ENCODE results near the gene UBE2G1. TPM values are rescaled to one million over a fixed set of nuclear protein-coding genes. Genes with fewer than 3 reads are reported as not detected.

The UBE2G1 gene
- total RNA-seq, 1 donor from 2014 or later = 92.8 TPM

GRCh38 chr17:4340914-4341615 lies 25.4 kb downstream of the UBE2G1 start:
- no peak for DNase-seq
- TF ChIP-seq CTCF (IDR thresholded peaks at IDR 0.05; ENCODE audit: borderline replicate concordance) = no peak
- no peaks in the 10 kb centered on the region for H3K36me3 ChIP-seq
- no peaks in the 10 kb centered on the region for H3K27me3 ChIP-seq (ENCODE audit: low read depth)
- intact Hi-C loops (cut with micrococcal nuclease) = no loop called here
- H3K4me3 ChIP-seq = no peak overlapping the region
- no peaks in the 10 kb centered on the region for H3K9me3 ChIP-seq (replicated peaks)
- H3K27ac ChIP-seq (replicated peaks) = peak overlapping the region; percentile 7
- peaks cover 76% of the 10 kb centered on the region for H3K4me1 ChIP-seq

GRCh38 chr17:4334776-4335584 lies 31.5 kb downstream of the UBE2G1 start:
- Histone ChIP-seq H3K9me3 (replicated peaks) (no peaks in the 10 kb centered on the region), H3K4me3 (no peak overlapping the region), H3K4me1 (peaks cover 65% of the 10 kb centered on the region), H3K27ac (replicated peaks) (no peak overlapping the region), H3K27me3 (ENCODE audit: low read depth) (no peaks in the 10 kb centered on the region), H3K36me3 (no peaks in the 10 kb centered on the region)
- TF ChIP-seq CTCF (IDR thresholded peaks at IDR 0.05; ENCODE audit: borderline replicate concordance) = no peak
- intact Hi-C loops (cut with micrococcal nuclease) = no loop called here
- DNase-seq = no peak

- H3K4me1 ChIP-seq = peaks cover 65% of the 10 kb centered on the region
- intact Hi-C loops (cut with micrococcal nuclease) = no loop called here
- DNase-seq = no peak
- no peak for TF ChIP-seq CTCF (IDR thresholded peaks at IDR 0.05; ENCODE audit: borderline replicate concordance)
- no peak overlapping the region for H3K27ac ChIP-seq (replicated peaks)
- H3K9me3 ChIP-seq (replicated peaks) = no peaks in the 10 kb centered on the region
- H3K36me3 ChIP-seq = no peaks in the 10 kb centered on the region
- H3K4me3 ChIP-seq = no peak overlapping the region
- H3K27me3 ChIP-seq (ENCODE audit: low read depth) = no peaks in the 10 kb centered on the region
These were observed 32.1 kb downstream of the UBE2G1 start for GRCh38 chr17:4334332-4334731.

- intact Hi-C loops (cut with micrococcal nuclease) = no loop called here
- no peaks in the 10 kb centered on the region for H3K9me3 ChIP-seq (replicated peaks)
- H3K27me3 ChIP-seq (ENCODE audit: low read depth) = no peaks in the 10 kb centered on the region
- H3K36me3 ChIP-seq = no peaks in the 10 kb centered on the region
- H3K4me3 ChIP-seq = no peak overlapping the region
- DNase-seq = no peak
- peaks cover 56% of the 10 kb centered on the region for H3K4me1 ChIP-seq
- TF ChIP-seq CTCF (IDR thresholded peaks at IDR 0.05; ENCODE audit: borderline replicate concordance) = no peak
- no peak overlapping the region for H3K27ac ChIP-seq (replicated peaks)
These were observed 33.4 kb downstream of the UBE2G1 start for GRCh38 chr17:4333041-4333440.

- intact Hi-C loops (cut with micrococcal nuclease) = no loop called here
- Histone ChIP-seq H3K27ac (replicated peaks) (peak overlapping the region; percentile 28), H3K27me3 (ENCODE audit: low read depth) (no peaks in the 10 kb centered on the region), H3K36me3 (no peaks in the 10 kb centered on the region), H3K4me3 (no peak overlapping the region), H3K4me1 (peaks cover 56% of the 10 kb centered on the region), H3K9me3 (replicated peaks) (no peaks in the 10 kb centered on the region)
- no peak for DNase-seq
- no peak for TF ChIP-seq CTCF (IDR thresholded peaks at IDR 0.05; ENCODE audit: borderline replicate concordance)
These were observed 34.0 kb downstream of the UBE2G1 start for GRCh38 chr17:4332296-4332970.
